GM23248 (cell line): Measurements from ENCODE around the gene RSRC1.

Experiments
- EZH2 ChIP-seq: fragments of 200-600 bp; sonication (generic); IDR thresholded peaks from 2 replicates; pipeline ENCODE4 v1.6.1; 2018; ENCODE audit warnings: antibody characterized with exemption, mild to moderate bottlenecking; ENCODE audit not compliant: insufficient read depth, poor library complexity, severe bottlenecking
- EZH2phosphoT487 ChIP-seq: fragments of 200-600 bp; sonication (generic); IDR thresholded peaks from 2 replicates; pipeline ENCODE4 v1.6.1; 2018; ENCODE audit warnings: antibody characterized with exemption, moderate library complexity, mild to moderate bottlenecking, low read depth; ENCODE audit not compliant: insufficient read depth

- TF ChIP-seq EZH2phosphoT487 (no peak), EZH2 (no peak)
These were observed 13.8 kb upstream of the RSRC1 start for GRCh38 chr3:158095814-158096704.
